GM21529 (cell line): ENCODE measurements around the gene HACD2.
"Not testable (repeated sequence)": the region's sequence is repeated elsewhere in the genome, so short reads cannot be mapped to it uniquely, and the experiment has no call there.

Source experiments
- ATAC-seq: cut with Tn5 transposase; IDR thresholded peaks from one replicate; pipeline ENCODE4 v1.9.1; 2021; ENCODE audit not compliant: unreplicated experiment

Gene HACD2

DNA sequence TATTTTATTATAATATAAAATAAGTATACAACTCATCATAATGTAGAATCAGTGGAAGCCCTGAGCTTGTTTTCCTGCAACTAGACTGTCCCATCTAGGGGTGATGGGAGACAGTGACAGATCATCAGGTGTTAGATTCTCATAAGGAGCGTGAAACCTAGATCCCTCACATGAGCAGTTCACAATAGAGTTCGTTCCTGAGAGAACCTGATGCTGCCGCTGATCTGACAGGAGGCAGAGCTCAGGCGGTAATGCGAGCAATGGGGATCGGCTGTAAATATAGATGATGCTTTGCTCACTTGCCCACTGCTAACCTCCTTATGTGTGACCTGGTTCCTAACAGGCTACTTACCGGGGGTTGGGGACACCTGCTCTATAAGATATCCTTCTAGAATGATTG lies 26.8 kb upstream of the HACD2 start:
- ATAC-seq, result not testable (repeated sequence)

DNA sequence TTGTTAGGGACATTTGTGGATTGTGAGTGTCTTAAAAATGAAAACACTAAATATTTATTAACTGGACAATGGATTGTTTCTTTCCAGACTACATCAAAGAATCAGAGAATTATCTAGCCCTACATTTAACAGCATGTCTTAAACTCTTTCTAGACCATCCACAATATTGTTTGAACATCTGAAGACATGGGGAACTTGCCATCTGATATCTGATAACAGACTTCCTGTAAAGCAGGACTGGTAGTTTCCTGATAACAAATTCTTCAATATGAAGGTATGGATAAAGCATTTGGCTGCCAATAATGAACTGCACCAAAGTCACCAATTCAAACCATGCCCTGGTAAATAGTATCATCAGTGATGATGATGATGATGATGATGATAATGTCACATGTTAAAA lies 26.2 kb upstream of the HACD2 start:
- ATAC-seq, result no peak

DNA sequence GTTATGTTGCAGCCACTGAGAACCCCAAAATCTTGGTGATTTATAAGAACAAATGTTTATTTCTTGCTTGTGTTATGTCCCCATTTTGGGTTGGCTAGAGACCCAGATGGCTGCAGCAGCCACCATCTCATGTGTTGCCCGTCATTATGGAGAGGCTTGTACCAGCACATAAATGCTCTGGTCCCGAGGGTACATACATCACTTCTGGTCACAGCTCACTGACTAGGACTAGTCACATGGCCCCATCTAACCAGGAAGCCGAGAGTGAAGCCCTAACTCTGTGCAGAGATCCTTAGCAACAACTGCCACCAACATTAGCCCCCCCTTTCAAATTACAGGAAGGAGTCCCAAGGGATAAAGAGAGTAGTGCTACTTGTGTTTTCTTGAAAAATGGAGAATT lies 25.5 kb upstream of the HACD2 start:
- peak; percentile 85 for ATAC-seq

DNA sequence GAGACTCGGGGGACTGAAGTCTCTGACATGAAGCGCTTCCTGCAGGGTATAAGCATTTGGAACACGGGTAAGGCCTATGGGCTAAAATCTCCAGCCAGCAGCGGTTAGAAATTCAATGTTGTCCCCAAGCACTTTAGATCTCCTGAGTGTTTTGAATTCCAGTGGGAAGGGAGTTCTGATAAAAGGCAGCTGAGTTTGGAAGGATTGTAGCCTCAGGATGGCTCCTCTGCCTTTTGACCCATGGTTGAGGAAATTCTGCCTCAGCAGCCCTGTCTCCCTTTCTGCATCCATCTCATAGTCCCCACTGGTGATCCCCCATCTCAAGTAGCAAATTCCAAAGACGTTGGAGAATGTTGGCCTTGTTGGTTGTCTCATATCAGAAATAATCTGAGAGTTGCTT lies 24.2 kb upstream of the HACD2 start:
- no peak for ATAC-seq

DNA sequence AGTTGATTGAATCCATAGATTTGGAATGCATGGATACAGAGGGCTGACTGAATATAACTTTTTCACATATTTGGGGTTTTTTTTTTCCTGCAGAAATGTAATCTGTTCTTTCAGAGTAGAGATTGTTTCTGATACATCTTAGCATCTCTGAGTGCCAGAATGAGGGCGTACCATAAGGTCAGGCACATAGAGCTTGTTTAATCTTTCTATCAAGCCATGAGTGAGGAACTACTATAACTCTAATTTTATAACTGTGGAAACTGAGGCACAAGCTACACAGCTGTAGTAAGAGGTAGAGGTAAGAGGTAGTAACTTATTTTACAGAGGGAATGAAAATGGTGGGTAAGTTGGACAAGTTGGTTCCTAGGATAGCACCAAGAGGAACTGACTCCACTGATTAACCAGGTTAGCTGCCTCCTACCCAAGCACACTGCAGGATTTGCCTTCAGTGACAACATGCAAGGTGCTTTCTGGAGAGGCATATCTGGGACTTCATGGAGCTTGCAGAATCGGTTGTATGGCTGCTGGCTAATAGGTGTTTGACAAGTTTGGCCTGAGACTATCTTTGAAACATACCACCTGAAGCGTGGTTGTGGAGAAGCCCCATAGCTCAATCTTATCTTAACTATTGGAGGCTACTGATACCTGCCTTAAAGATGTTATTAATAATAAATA lies 23.5 kb upstream of the HACD2 start:
- ATAC-seq, result no peak

DNA sequence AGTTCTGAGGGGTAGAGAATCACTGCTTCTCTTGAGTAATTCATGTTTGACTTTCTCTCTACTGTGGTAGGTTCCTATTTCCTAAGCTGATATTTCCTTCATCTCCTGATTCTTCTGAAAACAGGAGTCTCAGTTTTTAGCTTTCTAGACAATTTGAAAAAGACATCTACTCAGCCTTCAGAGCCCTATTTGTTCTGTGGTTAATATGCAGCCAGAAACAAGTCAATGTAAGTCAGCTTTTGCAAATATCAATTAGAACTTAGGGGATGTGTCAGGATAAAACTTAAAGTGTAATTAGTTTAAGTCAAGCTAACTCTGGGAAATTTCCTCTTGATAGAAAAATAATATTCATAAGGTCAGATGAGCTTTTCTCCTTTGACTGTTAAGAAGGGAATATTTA lies 21.7 kb upstream of the HACD2 start:
- no peak for ATAC-seq

DNA sequence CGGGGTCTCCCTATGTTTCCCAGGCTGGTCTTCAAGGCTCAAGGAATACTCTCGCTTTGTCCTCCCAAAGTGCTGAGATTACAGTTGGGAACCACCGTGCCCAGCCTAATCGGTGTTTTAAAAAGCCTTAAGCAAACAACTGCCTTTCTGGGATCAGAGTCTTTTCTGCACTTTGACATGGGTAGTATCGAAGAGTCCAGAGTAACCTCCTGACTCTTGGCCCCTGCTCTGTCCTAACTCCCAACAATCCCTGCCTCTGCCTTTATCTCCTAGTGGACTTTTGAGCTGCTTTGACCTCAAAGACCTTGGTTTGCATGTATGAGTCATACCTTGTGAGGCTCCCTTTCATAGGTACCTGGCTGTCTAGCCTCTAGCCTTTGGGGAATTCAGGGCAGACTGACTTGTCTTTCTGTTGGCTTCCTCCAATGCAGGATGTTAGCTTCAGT lies 21.0 kb upstream of the HACD2 start:
- ATAC-seq, result peak; percentile 73

DNA sequence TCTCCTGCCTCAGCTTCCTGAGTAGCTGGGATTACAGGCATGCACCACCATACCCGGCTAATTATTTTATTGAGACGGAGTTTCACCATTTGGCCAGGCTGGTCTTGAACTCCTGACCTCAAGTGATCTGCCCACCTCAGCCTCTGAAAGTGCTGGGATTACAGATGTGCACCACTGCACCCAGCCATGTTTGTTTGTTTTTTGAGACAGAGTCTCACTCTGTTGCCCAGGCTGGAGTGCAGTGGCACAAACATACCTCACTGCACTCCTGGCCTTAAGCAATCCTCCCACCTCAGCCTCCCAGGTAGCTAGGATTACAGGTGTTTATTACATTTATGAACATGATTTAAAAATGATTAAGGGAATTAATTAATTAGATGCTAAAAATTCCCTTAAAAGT lies 18.3 kb upstream of the HACD2 start:
- ATAC-seq, result not testable (repeated sequence)

DNA sequence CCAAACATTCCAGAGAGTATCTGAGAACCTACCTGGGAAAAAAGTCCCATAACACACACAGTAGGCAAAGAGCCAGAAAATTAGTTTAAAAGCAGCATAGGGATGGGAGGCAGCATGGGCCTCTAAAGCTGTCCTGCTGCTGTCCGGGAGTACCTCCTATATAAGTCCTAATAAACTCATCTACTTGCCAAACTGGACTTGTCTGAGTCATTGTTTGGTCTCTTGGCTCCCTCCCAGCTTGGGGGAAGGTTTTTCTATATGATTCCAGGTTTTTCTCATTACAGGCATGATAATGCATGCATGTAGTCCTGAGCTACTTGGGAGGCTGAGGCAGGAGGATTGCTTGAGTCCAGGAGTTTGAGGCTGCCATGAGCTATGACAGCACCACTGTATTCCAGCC lies 17.5 kb upstream of the HACD2 start:
- no peak for ATAC-seq

DNA sequence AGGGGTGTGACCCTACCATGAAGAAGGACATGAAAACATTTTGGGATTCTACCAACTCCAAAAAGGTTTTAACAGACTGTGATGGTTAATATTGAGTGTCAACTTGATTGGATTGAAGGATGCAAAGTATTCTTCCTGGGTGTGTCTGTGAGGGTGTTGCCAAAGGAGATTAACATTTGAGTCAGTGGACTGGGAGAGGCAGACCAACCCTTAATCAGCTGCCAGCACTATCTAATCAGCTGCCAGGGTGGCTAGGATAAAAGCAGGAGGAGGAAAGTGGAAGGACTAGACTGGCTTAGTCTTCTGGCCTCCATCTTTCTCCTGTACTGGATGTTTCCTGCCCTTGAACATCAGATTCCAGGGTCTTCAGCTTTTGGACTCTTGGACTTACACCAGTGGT lies 16.0 kb upstream of the HACD2 start:
- not testable (repeated sequence) for ATAC-seq

DNA sequence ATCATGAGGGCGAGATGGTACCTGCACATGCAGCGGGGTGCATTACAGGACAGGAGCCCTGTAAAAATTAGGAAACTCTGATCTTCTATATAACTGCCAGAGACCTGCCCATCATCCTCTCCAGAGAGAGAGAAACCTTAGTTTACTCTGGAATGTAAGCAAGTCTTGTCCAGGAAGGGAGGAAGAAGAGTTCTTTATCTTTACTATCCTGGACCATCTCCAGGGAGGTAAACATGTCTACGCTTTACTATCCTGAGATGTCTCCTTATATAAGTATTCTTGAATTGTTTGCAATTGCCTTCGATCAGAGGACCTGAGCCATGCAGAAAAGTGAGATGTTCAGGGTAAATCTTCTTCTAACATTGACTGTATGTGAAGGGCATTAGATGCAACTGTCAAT lies 12.7 kb upstream of the HACD2 start:
- ATAC-seq, result no peak

DNA sequence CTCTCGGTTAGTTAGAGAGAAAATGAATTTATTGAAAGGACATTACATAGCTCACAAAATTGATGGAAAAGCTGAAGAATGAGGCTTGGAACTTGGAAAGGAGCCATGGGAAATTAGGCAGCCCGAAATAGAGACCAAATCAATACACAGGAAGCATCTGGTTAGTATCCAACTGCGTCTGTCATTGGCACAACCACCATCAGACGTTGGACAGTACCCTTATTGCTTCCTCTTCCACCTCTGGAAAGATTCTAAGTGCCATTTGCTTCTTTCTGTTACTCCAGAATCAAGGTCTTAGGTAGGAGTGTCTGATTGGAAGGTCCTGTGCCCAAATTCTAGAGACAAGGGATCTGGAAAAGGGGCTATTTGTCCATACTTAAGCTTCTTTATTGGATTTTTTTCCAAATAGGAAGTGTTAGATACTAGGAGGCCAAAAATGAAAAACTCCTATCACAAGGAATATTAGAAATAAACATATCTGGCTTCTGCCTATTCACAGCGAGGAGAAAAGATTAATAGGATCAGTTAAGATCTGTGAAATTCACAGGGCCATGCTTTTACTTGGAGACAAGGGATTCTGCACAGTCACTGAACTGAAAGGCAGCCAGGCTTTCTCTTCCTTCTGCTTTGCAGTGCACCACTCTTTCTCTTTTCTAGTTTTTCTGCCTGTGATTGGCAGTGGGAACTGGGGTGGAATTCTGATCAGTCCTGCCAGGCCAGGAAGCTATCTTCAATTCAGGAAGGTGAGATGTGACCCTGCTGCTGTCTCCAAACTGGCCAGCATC lies 10.7 kb upstream of the HACD2 start:
- ATAC-seq, result no peak

DNA sequence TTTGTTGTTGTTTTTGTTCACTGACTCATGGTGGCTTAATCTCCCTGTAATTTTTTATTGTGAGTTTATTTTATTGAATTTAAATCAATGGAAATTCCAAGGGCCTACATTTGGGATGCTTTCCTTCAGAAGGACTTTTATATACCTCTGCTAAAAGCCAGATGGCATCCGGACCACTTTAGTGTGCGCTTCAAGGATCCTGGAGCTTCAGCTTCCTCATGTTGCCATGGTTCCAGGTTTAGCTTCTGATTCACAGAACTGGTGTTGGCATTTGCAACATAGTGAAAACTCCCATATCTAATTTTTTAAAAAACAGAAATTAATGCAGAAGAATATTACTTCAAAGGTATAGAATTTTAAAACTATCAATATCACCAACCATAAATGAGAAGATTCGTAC lies 8.5 kb upstream of the HACD2 start:
- ATAC-seq, result no peak

DNA sequence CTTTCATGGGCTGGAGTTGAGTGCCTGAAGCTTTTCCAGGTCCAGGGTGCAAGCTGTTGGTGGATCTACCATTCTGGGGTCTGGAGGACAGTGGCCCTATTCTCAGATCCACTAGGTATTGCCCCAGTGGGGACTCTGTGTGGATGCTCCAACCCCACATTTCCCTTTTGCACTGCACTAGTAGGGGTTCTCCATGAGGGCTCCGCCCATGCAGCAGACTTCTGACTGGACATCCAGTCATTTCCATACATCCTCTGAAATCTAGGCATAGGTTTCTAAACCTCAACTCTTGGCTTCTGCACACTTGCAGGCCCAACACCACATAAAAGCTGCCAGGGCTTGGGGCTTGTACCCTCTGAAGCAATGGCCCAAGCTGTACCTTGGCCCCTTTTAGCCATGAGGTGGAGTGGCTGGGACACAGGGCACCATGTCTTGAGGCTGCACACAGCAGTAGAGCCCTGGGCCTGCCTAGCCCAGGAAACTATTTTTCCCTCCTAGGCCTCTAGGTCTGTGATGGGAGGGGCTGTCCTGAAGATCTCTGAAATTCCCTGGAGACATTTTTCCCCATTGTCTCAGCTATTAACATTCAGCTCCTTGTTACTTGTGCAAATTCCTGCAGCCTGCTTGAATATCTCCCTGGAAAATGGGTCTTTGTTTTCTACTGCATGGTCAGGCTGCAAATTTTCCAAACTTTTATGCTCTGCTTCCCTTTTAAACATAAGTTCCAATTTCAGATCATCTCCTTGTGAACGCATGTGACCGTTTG lies 6.0 kb upstream of the HACD2 start:
- ATAC-seq, result no peak

DNA sequence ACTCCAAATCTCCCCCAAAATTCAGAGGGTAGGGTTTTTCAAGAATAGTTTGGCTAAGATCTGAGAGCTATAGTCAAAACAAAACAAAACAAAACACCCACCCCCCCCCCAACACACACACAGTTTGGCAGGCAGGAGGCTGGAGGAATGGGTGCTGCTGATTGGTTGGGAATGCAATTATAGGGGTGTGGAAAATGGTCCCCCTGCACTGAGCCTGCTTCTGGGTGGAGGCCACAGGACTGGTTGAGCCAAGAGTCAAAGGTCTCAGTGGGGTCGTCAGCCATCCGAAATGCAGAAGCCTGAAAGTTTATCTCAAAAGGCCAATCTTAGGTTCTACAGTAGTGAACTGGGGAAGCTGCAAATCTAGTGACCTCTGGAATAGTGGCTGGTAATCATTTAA lies 2.5 kb upstream of the HACD2 start:
- ATAC-seq, result no peak

DNA sequence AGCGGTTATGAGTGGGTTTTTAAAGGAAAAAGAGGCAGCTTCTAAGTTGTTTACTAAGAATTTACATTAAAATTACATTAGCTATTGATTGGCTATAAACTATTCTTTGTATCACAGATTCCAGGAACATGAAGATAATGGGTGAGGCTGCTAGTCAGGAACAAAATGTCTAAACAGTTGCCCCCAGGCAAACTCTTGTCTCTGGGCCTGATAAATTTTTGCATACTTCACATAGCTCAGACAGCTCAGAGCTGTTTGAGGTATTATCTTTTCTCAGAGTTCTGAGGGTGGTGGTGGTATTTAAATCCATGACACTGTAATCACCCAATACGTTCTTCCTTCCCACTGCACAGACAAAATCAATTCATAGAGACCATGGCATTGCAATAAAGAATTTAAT lies 2.1 kb upstream of the HACD2 start:
- no peak for ATAC-seq

DNA sequence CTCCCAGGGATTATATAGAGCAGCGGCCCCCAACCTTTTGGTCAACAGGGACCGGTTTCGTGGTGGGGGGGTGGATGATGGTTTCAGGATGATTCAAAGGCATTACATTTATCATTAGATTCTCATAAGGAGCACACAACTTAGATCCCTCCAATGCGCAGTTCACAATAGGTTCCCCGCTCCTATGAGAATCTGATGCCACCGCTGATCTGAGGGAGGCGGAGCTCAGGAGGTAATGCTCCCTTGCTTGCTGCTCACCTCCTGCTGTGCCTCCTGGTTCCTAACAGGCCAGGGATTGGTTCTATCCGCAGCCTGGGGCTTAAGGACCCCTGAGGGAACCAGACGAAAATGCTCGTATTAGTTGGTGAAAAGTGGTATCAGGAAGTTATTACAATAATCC lies 1.3 kb upstream of the HACD2 start:
- ATAC-seq, result no peak

DNA sequence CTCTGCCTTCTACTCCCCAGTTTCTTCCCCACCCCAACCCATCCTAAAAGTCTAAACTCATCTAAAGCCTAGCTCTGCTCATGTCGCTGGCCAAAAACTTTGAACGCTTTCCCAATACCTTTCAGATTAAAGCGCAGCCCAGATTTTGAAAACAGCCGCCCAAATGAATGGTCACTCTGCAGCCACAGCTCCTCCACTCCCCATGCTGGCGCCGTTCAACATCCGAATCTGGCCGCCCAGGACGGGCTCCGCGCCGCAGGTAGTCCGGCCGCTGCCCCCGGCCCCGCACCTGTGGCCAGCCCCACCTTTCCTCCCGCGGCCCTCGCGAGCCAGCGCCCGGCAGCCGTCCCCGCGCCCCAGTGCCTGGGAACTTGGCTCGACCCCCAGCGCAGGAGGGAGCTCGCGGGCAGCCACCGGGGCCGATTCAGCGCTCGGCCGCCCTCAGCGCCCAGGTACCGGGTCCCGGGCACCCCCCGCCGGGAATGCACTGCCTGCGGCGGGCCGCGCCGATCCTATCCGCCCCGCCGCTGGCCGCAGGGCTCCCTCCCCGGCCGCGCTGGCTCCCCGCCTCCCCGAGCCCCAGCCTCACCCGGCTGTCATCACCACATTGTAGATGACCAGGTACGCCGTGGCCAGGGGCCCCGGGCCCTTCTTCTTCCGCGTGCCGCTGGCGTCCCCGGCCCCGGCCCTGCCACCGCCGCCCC lies 417 bp downstream of the HACD2 start:
- ATAC-seq, result peak; percentile 26

DNA sequence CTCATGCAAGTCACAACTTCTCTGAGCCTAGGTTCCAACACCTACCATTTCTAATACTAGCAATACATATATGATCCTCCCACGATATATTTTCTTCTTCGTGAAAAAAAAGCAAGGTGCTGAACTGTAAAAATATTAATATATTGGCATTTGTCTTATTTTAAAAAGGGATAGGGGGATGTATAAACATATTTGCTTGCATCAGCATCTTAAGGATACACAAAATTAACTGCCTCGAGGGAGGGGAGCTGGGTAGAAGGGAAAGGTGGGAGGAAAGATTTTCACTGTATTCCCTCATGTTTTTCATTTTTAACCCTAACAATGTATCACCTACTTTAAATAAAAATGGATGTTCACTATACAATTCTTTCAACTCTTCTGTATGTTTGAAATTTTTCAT lies 1.3 kb downstream of the HACD2 start:
- ATAC-seq, result no peak

DNA sequence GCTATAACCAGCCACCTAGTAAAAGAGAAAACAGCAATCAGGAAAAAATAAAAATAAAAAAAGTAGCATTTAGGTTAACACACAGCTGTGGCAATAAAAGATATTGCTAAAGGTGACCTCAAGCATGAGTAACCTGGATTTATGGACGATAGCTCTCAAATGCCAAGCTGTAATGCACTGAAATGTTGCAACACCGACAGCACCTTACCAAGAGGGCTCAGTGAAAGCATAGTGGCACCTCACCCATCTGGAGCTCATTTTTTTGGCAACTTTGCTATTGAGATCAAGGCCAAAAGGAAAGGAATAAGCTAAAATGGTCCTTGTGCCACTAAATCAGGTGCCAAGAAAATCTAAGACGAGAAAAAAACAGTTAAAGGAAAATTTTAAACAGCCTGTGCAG lies 2.5 kb downstream of the HACD2 start:
- no peak for ATAC-seq

DNA sequence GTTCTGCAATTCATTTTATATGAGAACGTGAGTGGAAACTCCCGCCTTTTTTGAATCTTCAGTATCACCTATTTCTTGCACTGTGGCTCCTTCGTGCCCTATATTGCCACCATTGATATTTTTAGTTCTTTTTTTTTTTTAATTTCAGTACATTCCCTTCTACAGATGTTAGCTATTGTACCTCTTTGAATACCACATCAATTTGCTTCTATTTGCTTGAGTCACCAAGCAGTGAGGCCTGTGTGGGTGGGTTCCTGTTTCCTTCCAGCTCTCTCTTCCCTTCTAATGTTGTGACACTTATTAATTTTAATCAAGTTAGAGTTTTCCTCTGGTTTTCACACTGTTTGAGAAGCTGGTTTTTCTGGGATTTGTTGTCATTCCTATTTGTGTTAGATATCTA lies 8.7 kb downstream of the HACD2 start:
- no peak for ATAC-seq
